IMR-90 (cell line): Measurements from ENCODE around the gene TRPM3. TPM values are rescaled to one million over a fixed set of nuclear protein-coding genes. Genes with fewer than 3 reads are reported as not detected.

Source experiments
- ATAC-seq: fragments of 200-7000 bp; cut with Tn5 transposase; 2 replicates; pipeline ENCODE4 v1.9.1; 2020; ENCODE audit warnings: low read depth, mild to moderate bottlenecking, moderate library complexity
- BruUV-seq: library from RNA; stranded (reverse); fragments of 400-500 nt; replicated peaks from 2 replicates; lab custom pipeline; 2021; lab: Mats Ljungman, UMichigan
- CTCF ChIA-PET: fragments of 300-600 bp; formaldehyde crosslinking; extraction: SDS; loops from one replicate; lab custom pipeline; 2021; ENCODE audit warnings: antibody characterized with exemption; lab: Yijun Ruan, JAX
- POLR2A ChIA-PET: fragments of 300-600 bp; sonication (Branson Sonifier 250); formaldehyde crosslinking; loops from one replicate; lab custom pipeline; 2022; ENCODE audit warnings: antibody characterized with exemption; ENCODE audit not compliant: unreplicated experiment; lab: Charles Lee
- DNase-seq: peaks from one replicate; pipeline ENCODE4 v3.0.0; 2013
- H2AFZ ChIP-seq: replicated peaks from 2 replicates; pipeline ENCODE3; 2013; ENCODE audit warnings: low read length, mild to moderate bottlenecking; ENCODE audit not compliant: poor library complexity
- H2AK5ac ChIP-seq: 2 replicates; pipeline ENCODE4 v1.6.1; 2013; ENCODE audit warnings: low read depth, low read length, inconsistent platforms
- H2AK9ac ChIP-seq: replicated peaks from 2 replicates; pipeline ENCODE3; 2013; ENCODE audit warnings: mild to moderate bottlenecking, low read depth, low read length, moderate library complexity; ENCODE audit not compliant: poor library complexity
- H2BK120ac ChIP-seq: 2 replicates; pipeline ENCODE4 v1.6.1; 2013; ENCODE audit warnings: low read depth, low read length, inconsistent platforms
- H2BK15ac ChIP-seq: 3 replicates; pipeline ENCODE4 v1.6.1; 2013; ENCODE audit warnings: low read depth, low read length, inconsistent platforms
- H2BK20ac ChIP-seq: 2 replicates; pipeline ENCODE4 v1.6.1; 2013; ENCODE audit warnings: low read depth, mild to moderate bottlenecking, inconsistent platforms, low read length, moderate library complexity
- H2BK5ac ChIP-seq: 2 replicates; pipeline ENCODE4 v1.6.1; 2013; ENCODE audit warnings: mild to moderate bottlenecking, low read depth, low read length, inconsistent platforms; ENCODE audit not compliant: poor library complexity, severe bottlenecking
- H3K14ac ChIP-seq: replicated peaks from 2 replicates; pipeline ENCODE4 v1.6.1; 2013; ENCODE audit warnings: low read depth, low read length, inconsistent platforms
- H3K18ac ChIP-seq: 2 replicates; pipeline ENCODE4 v1.6.1; 2013; ENCODE audit warnings: low read depth, low read length, control low read depth
- H3K23ac ChIP-seq: 2 replicates; pipeline ENCODE4 v1.6.1; 2013; ENCODE audit warnings: low read depth, low read length, inconsistent platforms
- H3K27ac ChIP-seq: 2 replicates; pipeline ENCODE4 v1.5.1; 2013; ENCODE audit warnings: mild to moderate bottlenecking, control low read depth, low read length; ENCODE audit not compliant: insufficient read depth
- H3K27me3 ChIP-seq: 2 replicates; pipeline ENCODE4 v1.6.1; 2013; ENCODE audit warnings: low read length; ENCODE audit not compliant: control insufficient read depth, insufficient read depth
- H3K36me3 ChIP-seq: 2 replicates; pipeline ENCODE4 v1.6.1; 2013; ENCODE audit warnings: low read length, mixed read lengths; ENCODE audit not compliant: control insufficient read depth, insufficient read depth
- H3K4ac ChIP-seq: 2 replicates; pipeline ENCODE4 v1.6.1; 2013; ENCODE audit warnings: low read depth, low read length, inconsistent platforms
- H3K4me1 ChIP-seq: 2 replicates; pipeline ENCODE4 v1.6.1; 2013; ENCODE audit warnings: low read length, mixed read lengths; ENCODE audit not compliant: control insufficient read depth, insufficient read depth
- H3K4me2 ChIP-seq: 2 replicates; pipeline ENCODE4 v1.6.1; 2013; ENCODE audit warnings: low read depth, mild to moderate bottlenecking, control low read depth, low read length, moderate library complexity
- H3K4me3 ChIP-seq: 2 replicates; pipeline ENCODE4 v1.5.1; 2013; ENCODE audit warnings: low read depth, mild to moderate bottlenecking, control low read depth, low read length, moderate library complexity; ENCODE audit not compliant: insufficient read depth
- H3K56ac ChIP-seq: 2 replicates; pipeline ENCODE4 v1.6.1; 2013; ENCODE audit warnings: low read length, inconsistent platforms; ENCODE audit not compliant: insufficient read depth; ENCODE audit errors: extremely low read depth
- H3K79me1 ChIP-seq, 2 experiments: 2 replicates each; pipeline ENCODE4 v1.6.1; 2013; ENCODE audit warnings: low read length in 2 of 2, inconsistent platforms in 1 of 2, low read depth in 1 of 2
- H3K9ac ChIP-seq: 2 replicates; pipeline ENCODE4 v1.6.1; 2013; ENCODE audit warnings: low read depth, low read length, control low read depth
- H3K9me1 ChIP-seq: 2 replicates; pipeline ENCODE4 v1.6.1; 2013; ENCODE audit warnings: low read length, inconsistent platforms; ENCODE audit not compliant: insufficient read depth
- H3K9me3 ChIP-seq: 2 replicates; pipeline ENCODE4 v1.6.1; 2013; ENCODE audit warnings: low read length; ENCODE audit not compliant: control insufficient read depth, insufficient read depth
- H4K20me1 ChIP-seq: 2 replicates; pipeline ENCODE4 v1.6.1; 2013; ENCODE audit warnings: low read length, inconsistent platforms; ENCODE audit not compliant: insufficient read depth
- H4K5ac ChIP-seq: 2 replicates; pipeline ENCODE4 v1.6.1; 2013; ENCODE audit warnings: mild to moderate bottlenecking, low read depth, low read length, control low read depth
- H4K8ac ChIP-seq, 2 experiments: 2 replicates each; pipeline ENCODE4 v1.6.1; 2013; ENCODE audit warnings: low read depth in 2 of 2, low read length in 2 of 2, control low read depth in 1 of 2, inconsistent platforms in 1 of 2
- H4K91ac ChIP-seq: 2 replicates; pipeline ENCODE4 v1.6.1; 2013; ENCODE audit warnings: low read depth, low read length, inconsistent platforms; ENCODE audit not compliant: insufficient read depth
- ELK1 ChIP-seq: fragments of 150-350 bp; IDR thresholded peaks from 2 replicates; pipeline ENCODE4 v1.6.1; 2016; ENCODE audit warnings: low read depth, mild to moderate bottlenecking, low read length, moderate library complexity, borderline replicate concordance
- MAFK ChIP-seq: IDR thresholded peaks from 2 replicates; pipeline ENCODE4 v1.6.1; 2012; ENCODE audit warnings: low read depth, low read length, improper control_type of control experiment
- MXI1 ChIP-seq: IDR thresholded peaks from 2 replicates; pipeline ENCODE4 v1.6.1; 2012; ENCODE audit warnings: low read depth, mild to moderate bottlenecking, low read length, moderate library complexity, borderline replicate concordance
- NFE2L2 ChIP-seq: fragments of 150-350 bp; IDR thresholded peaks from 2 replicates; pipeline ENCODE4 v1.6.1; 2016; ENCODE audit warnings: low read depth, mild to moderate bottlenecking, low read length
- RCOR1 ChIP-seq: IDR thresholded peaks from 2 replicates; pipeline ENCODE4 v1.6.1; 2012; ENCODE audit warnings: mild to moderate bottlenecking, low read length, improper control_type of control experiment; ENCODE audit not compliant: insufficient replicate concordance
- USF2 ChIP-seq: fragments of 150-350 bp; IDR thresholded peaks from 2 replicates; pipeline ENCODE4 v1.6.1; 2017; ENCODE audit warnings: mild to moderate bottlenecking, antibody characterized with exemption, low read length, low read depth
- WGBS, 2 experiments: methylation state at CpG; one replicate each; pipeline versions ENCODE4 v1.1.5 to v1.1.7; 2013; ENCODE audit warnings: missing lambda C conversion rate in 2 of 2; ENCODE audit not compliant: insufficient read length in 1 of 2; ENCODE audit errors: extremely low coverage in 2 of 2; 5-methylcytosine and 5-hydroxymethylcytosine counted together
- dilution Hi-C: fragments of 300-500 bp; cut with HindIII; formaldehyde crosslinking; loops from one replicate; pipeline ENCODE4 v1.14.3; 2018; ENCODE audit warnings: low sequenced_read_pairs; ENCODE audit not compliant: unreplicated experiment
- in situ Hi-C: fragments of 300-500 bp; cut with MboI; formaldehyde crosslinking; loops from 3 replicates; pipeline ENCODE4 v1.14.3; 2019; ENCODE audit warnings: low sequenced_read_pairs, inconsistent platforms, mixed read lengths
- intact Hi-C: fragments of 100-400 bp; cut with micrococcal nuclease; formaldehyde crosslinking; loops from 2 replicates; pipeline ENCODE4 v1.10.0; 2022
- polyA plus RNA-seq, 3 experiments: library from polyadenylated mRNA; depleted of rRNA; stranded (reverse); fragments of >200 nt; gene quantifications; 2 replicates each; pipeline ENCODE4 v1.2.3, GENCODE V29; 2012; ENCODE audit warnings: low replicate concordance in 1 of 3
- total RNA-seq: library from RNA; depleted of rRNA; stranded (reverse); fragments of >200 nt; gene quantifications from 2 replicates; pipeline ENCODE4 v1.2.3, GENCODE V29; 2012

TRPM3 gene
- total and polyA plus RNA-seq, 2 of the 4 experiments (the other 2 are of a cell fraction) = not detected

- H3K56ac ChIP-seq = no peak overlapping the region
- no peak overlapping the region for H3K23ac ChIP-seq
- no peak overlapping the region for H2BK15ac ChIP-seq
- H4K8ac ChIP-seq = no peak overlapping the region
- H3K4me1 ChIP-seq = no peaks in the 10 kb centered on the region
- H3K18ac ChIP-seq = no peak overlapping the region
- no peaks in the 10 kb centered on the region for H3K79me1 ChIP-seq
- H3K14ac ChIP-seq = no peak overlapping the region
- no peaks in the 10 kb centered on the region for H3K36me3 ChIP-seq
- no peak overlapping the region for H2AK5ac ChIP-seq
- no TSS peak for BruUV-seq
- no peaks in the 10 kb centered on the region for H3K27me3 ChIP-seq
- H2BK20ac ChIP-seq = no peak overlapping the region
- ChIA-PET CTCF (no interaction called here), POLR2A (no interaction called here)
- no peak overlapping the region for H3K4me3 ChIP-seq
- H4K5ac ChIP-seq = no peak overlapping the region
- no peak overlapping the region for H3K27ac ChIP-seq
- no peak overlapping the region for H3K4me2 ChIP-seq
- no peak overlapping the region for H4K91ac ChIP-seq
- no peak overlapping the region for H2BK5ac ChIP-seq
- intact Hi-C loops = no loop called here
- dilution Hi-C loops = no loop called here
- no peak overlapping the region for H3K4ac ChIP-seq
- no peak overlapping the region for H2AFZ ChIP-seq
- in situ Hi-C loops = no loop called here
- no peaks in the 10 kb centered on the region for H4K20me1 ChIP-seq
- no peaks in the 10 kb centered on the region for H3K9me1 ChIP-seq
- H3K9me3 ChIP-seq = no peaks in the 10 kb centered on the region
- no peak overlapping the region for H2AK9ac ChIP-seq
- DNase-seq = no peak
- no peak overlapping the region for H3K9ac ChIP-seq
- TF ChIP-seq MXI1 (no peak), USF2 (no peak), RCOR1 (no peak), NFE2L2 (no peak), MAFK (no peak), ELK1 (no peak)
- no peak overlapping the region for H2BK120ac ChIP-seq
- 34% methylated on average over 4 of the region's 6 CpGs; no CpG with 5 or more reads in 1 of the 2 experiments for WGBS, 2 experiments
- no peak for ATAC-seq
Measured at GRCh38 chr9:70805949-70806348, 315.5 kb downstream of the TRPM3 start.
